Activated T-helper 1 cell treated with Interleukin-2 at 50 U/mL for 16 hours (primary cell): Measurements from ENCODE around the gene UNC5B.

ENCODE experiments used
- DNase-seq: peaks from one replicate; pipeline ENCODE4 v3.0.0-alpha.2; 2020; ENCODE audit warnings: low read depth

UNC5B gene

GRCh38 chr10:71346731-71347130, 134.4 kb downstream of the UNC5B start:
- no peak for DNase-seq

GRCh38 chr10:71347587-71348395, 135.4 kb downstream of the UNC5B start:
- no peak for DNase-seq

GRCh38 chr10:71348850-71349249, 136.5 kb downstream of the UNC5B start:
- no peak for DNase-seq

- DNase-seq: no peak
Measured at GRCh38 chr10:71349406-71349805, 137.0 kb downstream of the UNC5B start.

GRCh38 chr10:71351087-71351486, 138.7 kb downstream of the UNC5B start:
- no peak for DNase-seq

GRCh38 chr10:71351628-71352319, 139.4 kb downstream of the UNC5B start:
- DNase-seq: no peak
